ENCODE results near the gene UBE2K.

The UBE2K gene

GRCh38 chr4:39825090-39825489 is 127.2 kb downstream of the UBE2K start:
- no peak for ATAC-seq
- no peak for TF ChIP-seq RARB (CRISPR knock-in tag; IDR thresholded peaks at IDR 0.05)
- no peak for TF ChIP-seq TSHZ2 (CRISPR knock-in tag; IDR thresholded peaks at IDR 0.05)
- TF ChIP-seq, protein P1, sequence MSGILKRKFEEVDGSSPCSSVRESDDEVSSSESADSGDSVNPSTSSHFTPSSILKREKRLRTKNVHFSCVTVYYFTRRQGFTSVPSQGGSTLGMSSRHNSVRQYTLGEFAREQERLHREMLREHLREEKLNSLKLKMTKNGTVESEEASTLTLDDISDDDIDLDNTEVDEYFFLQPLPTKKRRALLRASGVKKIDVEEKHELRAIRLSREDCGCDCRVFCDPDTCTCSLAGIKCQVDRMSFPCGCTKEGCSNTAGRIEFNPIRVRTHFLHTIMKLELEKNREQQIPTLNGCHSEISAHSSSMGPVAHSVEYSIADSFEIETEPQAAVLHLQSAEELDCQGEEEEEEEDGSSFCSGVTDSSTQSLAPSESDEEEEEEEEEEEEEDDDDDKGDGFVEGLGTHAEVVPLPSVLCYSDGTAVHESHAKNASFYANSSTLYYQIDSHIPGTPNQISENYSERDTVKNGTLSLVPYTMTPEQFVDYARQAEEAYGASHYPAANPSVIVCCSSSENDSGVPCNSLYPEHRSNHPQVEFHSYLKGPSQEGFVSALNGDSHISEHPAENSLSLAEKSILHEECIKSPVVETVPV (CRISPR knock-in tag; IDR thresholded peaks at IDR 0.05), result no peak
- TF ChIP-seq ZFP3 (CRISPR knock-in tag; IDR thresholded peaks at IDR 0.05), result no peak
- TF ChIP-seq CREB5 (CRISPR knock-in tag; IDR thresholded peaks at IDR 0.05; ENCODE audit: low read depth), result no peak
- TF ChIP-seq OSR1 (CRISPR knock-in tag; IDR thresholded peaks at IDR 0.05), result no peak
- TF ChIP-seq ESRRG (CRISPR knock-in tag; IDR thresholded peaks at IDR 0.05), result no peak
- TF ChIP-seq BACH2 (CRISPR knock-in tag; IDR thresholded peaks at IDR 0.05; ENCODE audit: borderline replicate concordance), result no peak
- TF ChIP-seq ARNTL (CRISPR knock-in tag; IDR thresholded peaks at IDR 0.05; ENCODE audit: borderline replicate concordance, low read depth), result no peak
- TF ChIP-seq, protein P2, sequence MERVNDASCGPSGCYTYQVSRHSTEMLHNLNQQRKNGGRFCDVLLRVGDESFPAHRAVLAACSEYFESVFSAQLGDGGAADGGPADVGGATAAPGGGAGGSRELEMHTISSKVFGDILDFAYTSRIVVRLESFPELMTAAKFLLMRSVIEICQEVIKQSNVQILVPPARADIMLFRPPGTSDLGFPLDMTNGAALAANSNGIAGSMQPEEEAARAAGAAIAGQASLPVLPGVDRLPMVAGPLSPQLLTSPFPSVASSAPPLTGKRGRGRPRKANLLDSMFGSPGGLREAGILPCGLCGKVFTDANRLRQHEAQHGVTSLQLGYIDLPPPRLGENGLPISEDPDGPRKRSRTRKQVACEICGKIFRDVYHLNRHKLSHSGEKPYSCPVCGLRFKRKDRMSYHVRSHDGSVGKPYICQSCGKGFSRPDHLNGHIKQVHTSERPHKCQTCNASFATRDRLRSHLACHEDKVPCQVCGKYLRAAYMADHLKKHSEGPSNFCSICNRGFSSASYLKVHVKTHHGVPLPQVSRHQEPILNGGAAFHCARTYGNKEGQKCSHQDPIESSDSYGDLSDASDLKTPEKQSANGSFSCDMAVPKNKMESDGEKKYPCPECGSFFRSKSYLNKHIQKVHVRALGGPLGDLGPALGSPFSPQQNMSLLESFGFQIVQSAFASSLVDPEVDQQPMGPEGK (CRISPR knock-in tag; IDR thresholded peaks at IDR 0.05; ENCODE audit: borderline replicate concordance), result no peak
- TF ChIP-seq ZNF70 (CRISPR knock-in tag; IDR thresholded peaks at IDR 0.05), result no peak
- no peak for TF ChIP-seq ZNF565 (CRISPR knock-in tag; conservative IDR thresholded peaks at IDR 0.05; ENCODE audit: low read depth)
- TF ChIP-seq TCF4 (CRISPR knock-in tag; IDR thresholded peaks at IDR 0.05; ENCODE audit: borderline replicate concordance), result no peak
- no peak for TF ChIP-seq CSDC2 (CRISPR knock-in tag; IDR thresholded peaks at IDR 0.05)
- TF ChIP-seq PPARA (CRISPR knock-in tag; IDR thresholded peaks at IDR 0.05; ENCODE audit: borderline replicate concordance), result no peak
- TF ChIP-seq GLIS3 (CRISPR knock-in tag; IDR thresholded peaks at IDR 0.05), result no peak
- TF ChIP-seq ZFP30 (CRISPR knock-in tag; IDR thresholded peaks at IDR 0.05), result no peak
- TF ChIP-seq, protein P3, sequence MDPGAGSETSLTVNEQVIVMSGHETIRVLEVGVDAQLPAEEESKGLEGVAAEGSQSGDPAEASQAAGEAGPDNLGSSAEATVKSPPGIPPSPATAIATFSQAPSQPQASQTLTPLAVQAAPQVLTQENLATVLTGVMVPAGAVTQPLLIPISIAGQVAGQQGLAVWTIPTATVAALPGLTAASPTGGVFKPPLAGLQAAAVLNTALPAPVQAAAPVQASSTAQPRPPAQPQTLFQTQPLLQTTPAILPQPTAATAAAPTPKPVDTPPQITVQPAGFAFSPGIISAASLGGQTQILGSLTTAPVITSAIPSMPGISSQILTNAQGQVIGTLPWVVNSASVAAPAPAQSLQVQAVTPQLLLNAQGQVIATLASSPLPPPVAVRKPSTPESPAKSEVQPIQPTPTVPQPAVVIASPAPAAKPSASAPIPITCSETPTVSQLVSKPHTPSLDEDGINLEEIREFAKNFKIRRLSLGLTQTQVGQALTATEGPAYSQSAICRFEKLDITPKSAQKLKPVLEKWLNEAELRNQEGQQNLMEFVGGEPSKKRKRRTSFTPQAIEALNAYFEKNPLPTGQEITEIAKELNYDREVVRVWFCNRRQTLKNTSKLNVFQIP (CRISPR knock-in tag; IDR thresholded peaks at IDR 0.05; ENCODE audit: borderline replicate concordance, low read depth), result no peak
- no peak for TF ChIP-seq ZC3H10 (CRISPR knock-in tag; IDR thresholded peaks at IDR 0.05)

GRCh38 chr4:39825741-39826231 is 127.8 kb downstream of the UBE2K start:
- TF ChIP-seq, protein P3 (CRISPR knock-in tag; IDR thresholded peaks at IDR 0.05; ENCODE audit: borderline replicate concordance, low read depth), result no peak
- no peak for TF ChIP-seq CREB5 (CRISPR knock-in tag; IDR thresholded peaks at IDR 0.05; ENCODE audit: low read depth)
- TF ChIP-seq ZNF565 (CRISPR knock-in tag; conservative IDR thresholded peaks at IDR 0.05; ENCODE audit: low read depth), result no peak
- no peak for TF ChIP-seq PPARA (CRISPR knock-in tag; IDR thresholded peaks at IDR 0.05; ENCODE audit: borderline replicate concordance)
- no peak for TF ChIP-seq ARNTL (CRISPR knock-in tag; IDR thresholded peaks at IDR 0.05; ENCODE audit: borderline replicate concordance, low read depth)
- TF ChIP-seq ISL1 (CRISPR knock-in tag; IDR thresholded peaks at IDR 0.05), result peak; percentile 21; the same call in 1 of the 2 replicates
- no peak for TF ChIP-seq ZFP3 (CRISPR knock-in tag; IDR thresholded peaks at IDR 0.05)
- TF ChIP-seq GLIS3 (CRISPR knock-in tag; IDR thresholded peaks at IDR 0.05), result no peak
- TF ChIP-seq RARB (CRISPR knock-in tag; IDR thresholded peaks at IDR 0.05), result no peak
- ATAC-seq, result peak; percentile 90
